VCaP (cell line): ENCODE data around the gene CD48.
"Not testable (repeated sequence)": the region's sequence is repeated elsewhere in the genome, so short reads cannot be mapped to it uniquely, and the experiment has no call there.

Experiments
- H3K27ac ChIP-seq: fragments of 450-650 bp; 2 replicates; pipeline ENCODE4 v1.5.1; 2017
- CTCF ChIP-seq: fragments of 450-650 bp; conservative IDR thresholded peaks from 2 replicates; pipeline ENCODE4 v1.5.1; 2017; ENCODE audit warnings: mild to moderate bottlenecking, moderate library complexity

The CD48 gene

GRCh38 chr1:160705742-160706141, 5.9 kb downstream of the CD48 start:
- TF ChIP-seq CTCF, result no peak
- no peak overlapping the region for H3K27ac ChIP-seq

DNA sequence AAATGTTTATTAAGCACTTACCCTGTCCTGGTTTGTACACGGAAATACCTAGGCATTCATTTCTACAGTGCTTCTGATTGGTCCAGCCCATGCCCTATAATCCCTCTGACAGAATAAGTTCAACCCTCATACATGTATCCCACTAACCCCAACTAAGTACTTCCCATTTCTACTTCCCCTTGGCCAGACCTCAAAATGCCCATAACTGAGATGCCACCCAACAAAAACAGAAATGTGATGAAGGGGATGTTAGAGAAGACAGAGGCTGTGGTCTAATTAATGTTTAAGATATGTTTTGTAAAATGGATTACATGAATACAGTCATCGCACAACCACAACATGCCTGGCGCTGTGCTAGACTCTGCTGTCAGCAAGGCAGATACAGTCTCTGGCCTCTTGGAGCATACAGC, 6.4 kb downstream of the CD48 start:
- not testable (repeated sequence) for H3K27ac ChIP-seq

DNA sequence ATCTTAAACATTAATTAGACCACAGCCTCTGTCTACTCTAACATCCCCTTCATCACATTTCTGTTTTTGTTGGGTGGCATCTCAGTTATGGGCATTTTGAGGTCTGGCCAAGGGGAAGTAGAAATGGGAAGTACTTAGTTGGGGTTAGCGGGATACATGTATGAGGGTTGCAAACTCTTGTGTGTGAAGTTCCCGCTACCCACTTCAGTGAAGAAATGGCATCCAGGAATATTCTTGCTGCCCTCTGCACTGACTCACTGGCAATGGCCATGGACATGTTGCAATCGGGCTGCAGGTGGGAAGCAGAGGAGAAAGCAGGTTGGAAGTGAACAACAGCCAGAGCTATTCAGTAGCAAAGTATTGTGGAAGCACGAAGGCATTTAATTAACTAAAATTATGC, 7.4 kb downstream of the CD48 start:
- H3K27ac ChIP-seq, result no peak overlapping the region
- TF ChIP-seq CTCF, result no peak

GRCh38 chr1:160702100-160702499, 9.5 kb downstream of the CD48 start:
- no peak overlapping the region for H3K27ac ChIP-seq
- no peak for TF ChIP-seq CTCF

GRCh38 chr1:160692390-160692789, 19.2 kb downstream of the CD48 start:
- H3K27ac ChIP-seq, result not testable (repeated sequence)

- no peak overlapping the region for H3K27ac ChIP-seq
- no peak for TF ChIP-seq CTCF
These were observed 26.4 kb downstream of the CD48 start for GRCh38 chr1:160685266-160685665.

- no peak overlapping the region for H3K27ac ChIP-seq
- TF ChIP-seq CTCF, result no peak
These were observed 28.4 kb downstream of the CD48 start for GRCh38 chr1:160682983-160683865.

GRCh38 chr1:160681891-160682140, 29.8 kb downstream of the CD48 start:
- H3K27ac ChIP-seq, result no peak overlapping the region
- no peak for TF ChIP-seq CTCF
